T-helper 22 cell (primary cell): ENCODE data around the gene UBXN1.
"Not testable (repeated sequence)": the region's sequence is repeated elsewhere in the genome, so short reads cannot be mapped to it uniquely, and the experiment has no call there.

ENCODE experiments used
- DNase-seq: peaks from one replicate; pipeline ENCODE4 v3.0.0-alpha.2; 2020; ENCODE audit warnings: low read depth

UBXN1 gene

GRCh38 chr11:62708392-62708791, 29.5 kb upstream of the UBXN1 start:
- no peak for DNase-seq

GRCh38 chr11:62707277-62707861, 28.5 kb upstream of the UBXN1 start, which contains the start of the genes BSCL2 and GNG3:
Gene BSCL2 (minus strand): TSS chr11:62707424. CDS start chr11:62707195, 229 bp downstream.
Gene GNG3 (plus strand): TSS chr11:62707676. CDS start chr11:62708296, 620 bp downstream.
- no peak for DNase-seq

GRCh38 chr11:62706850-62707247, 28.0 kb upstream of the UBXN1 start:
- no peak for DNase-seq

GRCh38 chr11:62705880-62706849, 27.3 kb upstream of the UBXN1 start:
- DNase-seq: peak; percentile 93

GRCh38 chr11:62705413-62705812, 26.5 kb upstream of the UBXN1 start:
- DNase-seq: no peak

- DNase-seq: not testable (repeated sequence)
Measured at GRCh38 chr11:62703921-62704320, 25.0 kb upstream of the UBXN1 start.

GRCh38 chr11:62702246-62702645, 23.4 kb upstream of the UBXN1 start:
- no peak for DNase-seq

- DNase-seq: peak; percentile 57
Measured at GRCh38 chr11:62694455-62695167, 15.7 kb upstream of the UBXN1 start.

GRCh38 chr11:62693624-62694023, 14.8 kb upstream of the UBXN1 start:
- DNase-seq: not testable (repeated sequence)

GRCh38 chr11:62689421-62690183, 10.7 kb upstream of the UBXN1 start, which contains the start of gene LRRN4CL:
Gene LRRN4CL (minus strand): TSS chr11:62689530. CDS start chr11:62688508, 1,022 bp downstream.
- DNase-seq: no peak

- DNase-seq: no peak
Measured at GRCh38 chr11:62688491-62688890, 9.6 kb upstream of the UBXN1 start.

GRCh38 chr11:62687508-62688396, 8.9 kb upstream of the UBXN1 start:
- no peak for DNase-seq

- no peak for DNase-seq
Measured at GRCh38 chr11:62682518-62682917, 3.6 kb upstream of the UBXN1 start.

- no peak for DNase-seq
Measured at GRCh38 chr11:62680825-62681240, 2.0 kb upstream of the UBXN1 start.

GRCh38 chr11:62678433-62678769, 472 bp downstream of the UBXN1 start:
- no peak for DNase-seq

GRCh38 chr11:62677714-62678113, 1.2 kb downstream of the UBXN1 start:
- no peak for DNase-seq

GRCh38 chr11:62677156-62677555, 1.7 kb downstream of the UBXN1 start:
- no peak for DNase-seq

GRCh38 chr11:62676698-62677097, 2.2 kb downstream of the UBXN1 start:
- DNase-seq: no peak

GRCh38 chr11:62675415-62675814, 3.5 kb downstream of the UBXN1 start:
- not testable (repeated sequence) for DNase-seq

GRCh38 chr11:62673196-62673525, 5.7 kb downstream of the UBXN1 start:
- DNase-seq: no peak
